ENCODE results near the gene MKLN1.

GRCh38 chr7:131511071-131511470, 183.4 kb downstream of the MKLN1 start:
- TF ChIP-seq CTCF (IDR thresholded peaks at IDR 0.05) (no peak), POLR2A (IDR thresholded peaks at IDR 0.05) (no peak)
